Activated CD4-positive, alpha-beta T cell treated with anti-CD3 and anti-CD28 coated beads for 36 hours (primary cell): Measurements from ENCODE around the gene ERVFRD-1. TPM values are rescaled to one million over a fixed set of nuclear protein-coding genes. Genes with fewer than 3 reads are reported as not detected.
"Not testable (repeated sequence)": the region's sequence is repeated elsewhere in the genome, so short reads cannot be mapped to it uniquely, and the experiment has no call there.

Experiments used
- ATAC-seq: fragments of 200-7000 bp; cut with Tn5 transposase; one replicate; pipeline ENCODE4 v1.10.0; 2021; ENCODE audit warnings: mild to moderate bottlenecking, moderate library complexity
- CTCF ChIA-PET: fragments of 350-600 bp; sonication (Branson Sonifier 250); formaldehyde crosslinking; loops from one replicate; lab custom pipeline; 2021; ENCODE audit warnings: antibody characterized with exemption; lab: Charles Lee
- POLR2A ChIA-PET: fragments of 350-600 bp; sonication (Branson Sonifier 250); formaldehyde crosslinking; loops from one replicate; lab custom pipeline; 2021; ENCODE audit warnings: antibody characterized with exemption, inconsistent platforms; lab: Charles Lee
- DNase-seq: peaks from one replicate; pipeline ENCODE4 v3.0.0-alpha.2; 2020
- H3K27ac Mint-ChIP-seq: one replicate; pipeline ENCODE4 v1.8.0; 2021; ENCODE audit warnings: mixed read lengths
- H3K27me3 Mint-ChIP-seq: one replicate; pipeline ENCODE4 v1.8.0; 2021; ENCODE audit warnings: mixed read lengths
- H3K36me3 Mint-ChIP-seq: one replicate; pipeline ENCODE4 v1.8.0; 2021; ENCODE audit warnings: low read depth, mixed read lengths
- H3K4me1 Mint-ChIP-seq: one replicate; pipeline ENCODE4 v1.8.0; 2021; ENCODE audit warnings: mixed read lengths
- H3K4me3 Mint-ChIP-seq: one replicate; pipeline ENCODE4 v1.8.0; 2021; ENCODE audit warnings: mild to moderate bottlenecking, moderate library complexity, mixed read lengths
- H3K9me3 Mint-ChIP-seq: one replicate; pipeline ENCODE4 v1.8.0; 2021; ENCODE audit warnings: low read depth, mixed read lengths
- intact Hi-C, 2 experiments: fragments of 100-400 bp; cut with DNase I in 1 of 2; cut with micrococcal nuclease in 1 of 2; formaldehyde crosslinking; loops; one replicate each; pipeline versions ENCODE4 v1.14.2 to v1.15.1; 2022 to 2024; cut with DNase I, micrococcal nuclease
- total RNA-seq, 2 experiments: library from RNA; stranded (reverse); gene quantifications; one replicate each; pipeline ENCODE4 v1.2.3, GENCODE V29; 2021

ERVFRD-1 gene
- total RNA-seq, 2 experiments from 2014 or later, result not detected

GRCh38 chr6:11129908-11130565 lies 18.5 kb upstream of the ERVFRD-1 start:
- no peaks in the 10 kb centered on the region for H3K27me3 Mint-ChIP-seq
- peaks cover 12% of the 10 kb centered on the region for H3K4me1 Mint-ChIP-seq
- ChIA-PET CTCF (no interaction called here), POLR2A (no interaction called here)
- intact Hi-C loops, result no loop called here
- H3K27ac Mint-ChIP-seq, result no peak overlapping the region
- ATAC-seq, result no peak
- H3K4me3 Mint-ChIP-seq, result no peak overlapping the region
- no peaks in the 10 kb centered on the region for H3K9me3 Mint-ChIP-seq
- H3K36me3 Mint-ChIP-seq, result peaks cover 22% of the 10 kb centered on the region
- DNase-seq, result no peak

GRCh38 chr6:11128608-11129007 lies 17.1 kb upstream of the ERVFRD-1 start:
- no peaks in the 10 kb centered on the region for H3K9me3 Mint-ChIP-seq
- H3K4me1 Mint-ChIP-seq, result peaks cover 19% of the 10 kb centered on the region
- no peak overlapping the region for H3K27ac Mint-ChIP-seq
- POLR2A ChIA-PET, result no interaction called here
- CTCF ChIA-PET, result no interaction called here
- no peak overlapping the region for H3K4me3 Mint-ChIP-seq
- intact Hi-C loops, result no loop called here
- peaks cover 13% of the 10 kb centered on the region for H3K36me3 Mint-ChIP-seq
- no peak for DNase-seq
- no peak for ATAC-seq
- H3K27me3 Mint-ChIP-seq, result no peaks in the 10 kb centered on the region

GRCh38 chr6:11126876-11127275 lies 15.4 kb upstream of the ERVFRD-1 start:
- peaks cover 20% of the 10 kb centered on the region for H3K4me1 Mint-ChIP-seq
- POLR2A ChIA-PET, result no interaction called here
- no peaks in the 10 kb centered on the region for H3K27me3 Mint-ChIP-seq
- CTCF ChIA-PET, result interaction anchor here (1.0 kb wide), 1 partner anchor 369 kb away, joined by 3 read pairs; no protein-coding TSS in a partner anchor
- intact Hi-C loops, result no loop called here
- H3K36me3 Mint-ChIP-seq, result peaks cover 13% of the 10 kb centered on the region
- ATAC-seq (no peak), DNase-seq (no peak)
- H3K27ac Mint-ChIP-seq, result no peak overlapping the region
- H3K9me3 Mint-ChIP-seq, result no peaks in the 10 kb centered on the region
- no peak overlapping the region for H3K4me3 Mint-ChIP-seq

- CTCF ChIA-PET, result interaction anchor here (0.6 to 1.4 kb wide), 6 partner anchors 11 to 373 kb away, joined by 3 to 4 read pairs (median 3); no protein-coding TSS in a partner anchor
- DNase-seq, result no peak
- no peak overlapping the region for H3K4me3 Mint-ChIP-seq
These were observed 12.5 kb upstream of the ERVFRD-1 start for GRCh38 chr6:11123978-11124377.

GRCh38 chr6:11122380-11122779 lies 10.9 kb upstream of the ERVFRD-1 start:
- intact Hi-C loops, result no loop called here

More at GRCh38 chr6:11123978-11124377, 12.5 kb upstream of the ERVFRD-1 start:
- Mint-ChIP-seq H3K27me3 (no peaks in the 10 kb centered on the region), H3K9me3 (no peaks in the 10 kb centered on the region), H3K4me1 (peaks cover 15% of the 10 kb centered on the region), H3K27ac (no peak overlapping the region), H3K36me3 (peaks cover 14% of the 10 kb centered on the region)
- POLR2A ChIA-PET, result interaction anchor here (0.6 kb wide), 1 partner anchor 8 kb away, joined by 8 read pairs; no protein-coding TSS in a partner anchor
- ATAC-seq, result no peak
- intact Hi-C loops, result no loop called here

GRCh38 chr6:11121851-11122250 lies 10.3 kb upstream of the ERVFRD-1 start:
- H3K27me3 Mint-ChIP-seq, result no peaks in the 10 kb centered on the region
- H3K36me3 Mint-ChIP-seq, result peaks cover 11% of the 10 kb centered on the region
- DNase-seq (no peak), ATAC-seq (no peak)
- H3K4me1 Mint-ChIP-seq, result peaks cover 14% of the 10 kb centered on the region
- CTCF ChIA-PET, result interaction anchor here (0.6 kb wide), 1 partner anchor 454 kb away, joined by 3 read pairs; no protein-coding TSS in a partner anchor
- POLR2A ChIA-PET, result no interaction called here
- no peak overlapping the region for H3K27ac Mint-ChIP-seq
- H3K9me3 Mint-ChIP-seq, result no peaks in the 10 kb centered on the region
- intact Hi-C loops, result no loop called here
- H3K4me3 Mint-ChIP-seq, result no peak overlapping the region

More at GRCh38 chr6:11122380-11122779, 10.9 kb upstream of the ERVFRD-1 start:
- no peaks in the 10 kb centered on the region for H3K9me3 Mint-ChIP-seq
- DNase-seq (no peak), ATAC-seq (no peak)
- H3K4me3 Mint-ChIP-seq, result no peak overlapping the region
- H3K36me3 Mint-ChIP-seq, result peaks cover 13% of the 10 kb centered on the region
- ChIA-PET CTCF (interaction anchor here (0.6 kb wide), 1 partner anchor 278 kb away, joined by 3 read pairs; no protein-coding TSS in a partner anchor), POLR2A (no interaction called here)
- H3K27ac Mint-ChIP-seq, result no peak overlapping the region
- no peaks in the 10 kb centered on the region for H3K27me3 Mint-ChIP-seq
- peaks cover 14% of the 10 kb centered on the region for H3K4me1 Mint-ChIP-seq

- H3K36me3 Mint-ChIP-seq, result peaks cover 2% of the 10 kb centered on the region
- ChIA-PET POLR2A (no interaction called here), CTCF (interaction anchor here (0.6 to 1.0 kb wide), 2 partner anchors 32 to 376 kb away, joined by 3 to 4 read pairs; no protein-coding TSS in a partner anchor)
- no peak overlapping the region for H3K4me3 Mint-ChIP-seq
- peaks cover 24% of the 10 kb centered on the region for H3K4me1 Mint-ChIP-seq
- intact Hi-C loops, result no loop called here
- H3K27ac Mint-ChIP-seq, result no peak overlapping the region
- no peaks in the 10 kb centered on the region for H3K9me3 Mint-ChIP-seq
- ATAC-seq (no peak), DNase-seq (no peak)
- no peaks in the 10 kb centered on the region for H3K27me3 Mint-ChIP-seq
These were observed 8.9 kb upstream of the ERVFRD-1 start for GRCh38 chr6:11120271-11121005.

- POLR2A ChIA-PET, result interaction anchor here (0.7 kb wide), 1 partner anchor 8 kb away, joined by 8 read pairs; no protein-coding TSS in a partner anchor
- peak; percentile 58 for DNase-seq
These were observed 4.4 kb upstream of the ERVFRD-1 start for GRCh38 chr6:11115808-11116536.

GRCh38 chr6:11113038-11113437 lies 1.5 kb upstream of the ERVFRD-1 start:
- CTCF ChIA-PET, result interaction anchor here (1.0 kb wide), 1 partner anchor 10 kb away, joined by 3 read pairs; no protein-coding TSS in a partner anchor
- DNase-seq, result no peak
- Mint-ChIP-seq H3K9me3 (no peaks in the 10 kb centered on the region), H3K36me3 (no peaks in the 10 kb centered on the region), H3K27me3 (no peaks in the 10 kb centered on the region), H3K27ac (no peak overlapping the region), H3K4me1 (peaks cover 25% of the 10 kb centered on the region), H3K4me3 (no peak overlapping the region)
- intact Hi-C loops, result no loop called here
- POLR2A ChIA-PET, result no interaction called here
- ATAC-seq, result no peak

More at GRCh38 chr6:11115808-11116536, 4.4 kb upstream of the ERVFRD-1 start:
- ATAC-seq, result peak; percentile 93
- CTCF ChIA-PET, result interaction anchor here (0.6 to 1.1 kb wide), 2 partner anchors 9 to 299 kb away, joined by 3 to 4 read pairs; no protein-coding TSS in a partner anchor
- peaks cover 27% of the 10 kb centered on the region for H3K4me1 Mint-ChIP-seq
- intact Hi-C loops, H3K36me3 Mint-ChIP-seq, H3K9me3 Mint-ChIP-seq, H3K4me3 Mint-ChIP-seq, H3K27ac Mint-ChIP-seq, H3K27me3 Mint-ChIP-seq: not testable (repeated sequence)

GRCh38 chr6:11111769-11112437 lies 378 bp upstream of the ERVFRD-1 start:
- H3K9me3 Mint-ChIP-seq, result no peaks in the 10 kb centered on the region
- no peak overlapping the region for H3K4me3 Mint-ChIP-seq
- DNase-seq (no peak), ATAC-seq (no peak)
- peaks cover 25% of the 10 kb centered on the region for H3K4me1 Mint-ChIP-seq
- intact Hi-C loops, result no loop called here
- H3K27me3 Mint-ChIP-seq, result no peaks in the 10 kb centered on the region
- ChIA-PET POLR2A (interaction anchor here (0.7 kb wide), 1 partner anchor 385 kb away, joined by 9 read pairs; no protein-coding TSS in a partner anchor), CTCF (interaction anchor here (0.6 kb wide), 3 partner anchors 290 to 377 kb away, joined by 3 read pairs; no protein-coding TSS in a partner anchor)
- H3K27ac Mint-ChIP-seq, result no peak overlapping the region
- no peaks in the 10 kb centered on the region for H3K36me3 Mint-ChIP-seq
